Duodenal mucosa (tissue), 2 donors: ENCODE data around the gene PLA2G3.

ENCODE experiments used
- H3K27ac ChIP-seq: one replicate; pipeline ENCODE4 v1.7.0; 2013; ENCODE audit warnings: low read depth, low read length
- H3K27me3 ChIP-seq, 2 donors: one replicate each; pipeline ENCODE4 v1.7.0; 2013; ENCODE audit warnings: low read length in 2 of 2, control low read depth in 1 of 2; ENCODE audit not compliant: insufficient read depth in 2 of 2, control insufficient read depth in 1 of 2
- H3K36me3 ChIP-seq, 2 donors: one replicate each; pipeline ENCODE4 v1.7.0; 2013; ENCODE audit warnings: low read length in 2 of 2, control low read depth in 1 of 2; ENCODE audit not compliant: insufficient read depth in 2 of 2, control insufficient read depth in 1 of 2
- H3K4me1 ChIP-seq, 2 donors: one replicate each; pipeline ENCODE4 v1.7.0; 2013; ENCODE audit warnings: low read length in 2 of 2, control low read depth in 1 of 2; ENCODE audit not compliant: insufficient read depth in 2 of 2, control insufficient read depth in 1 of 2
- H3K4me3 ChIP-seq, 2 donors: one replicate each; pipeline ENCODE4 v1.7.0; 2013; ENCODE audit warnings: low read length in 2 of 2, low read depth in 1 of 2
- H3K9ac ChIP-seq, 2 donors: one replicate each; pipeline ENCODE4 v1.7.0; 2013; ENCODE audit warnings: low read length in 2 of 2, low read depth in 1 of 2
- H3K9me3 ChIP-seq, 2 donors: one replicate each; pipeline ENCODE4 v1.7.0; 2013; ENCODE audit warnings: low read length in 2 of 2, control low read depth in 1 of 2; ENCODE audit not compliant: control insufficient read depth in 1 of 2

PLA2G3 gene

GRCh38 chr22:31126128-31126868 lies 14.0 kb downstream of the PLA2G3 start:
- Histone ChIP-seq H3K4me3 (no peak overlapping the region), H3K9me3 (no peaks in the 10 kb centered on the region), H3K36me3 (peaks cover 0 to 5% of the 10 kb centered on the region in 2 donors), H3K27ac (no peak overlapping the region), H3K4me1 (peaks cover 23 to 29% of the 10 kb centered on the region in 2 donors), H3K9ac (no peak overlapping the region), H3K27me3 (no peaks in the 10 kb centered on the region)

GRCh38 chr22:31125521-31126117 lies 14.7 kb downstream of the PLA2G3 start:
- no peaks in the 10 kb centered on the region for H3K9me3 ChIP-seq
- H3K4me1 ChIP-seq: peaks cover 23 to 29% of the 10 kb centered on the region in 2 donors
- no peak overlapping the region for H3K4me3 ChIP-seq
- H3K27me3 ChIP-seq: no peaks in the 10 kb centered on the region
- no peak overlapping the region for H3K27ac ChIP-seq
- peaks cover 0 to 5% of the 10 kb centered on the region in 2 donors for H3K36me3 ChIP-seq
- H3K9ac ChIP-seq: no peak overlapping the region

- peaks cover 0 to 5% of the 10 kb centered on the region in 2 donors for H3K36me3 ChIP-seq
- H3K4me3 ChIP-seq: no peak overlapping the region
- peaks cover 23 to 29% of the 10 kb centered on the region in 2 donors for H3K4me1 ChIP-seq
- no peak overlapping the region for H3K9ac ChIP-seq
- no peak overlapping the region for H3K27ac ChIP-seq
- H3K27me3 ChIP-seq: no peaks in the 10 kb centered on the region
- H3K9me3 ChIP-seq: no peaks in the 10 kb centered on the region
Measured at GRCh38 chr22:31124811-31125465, 15.4 kb downstream of the PLA2G3 start.

- Histone ChIP-seq H3K9me3 (no peaks in the 10 kb centered on the region), H3K36me3 (peaks cover 0 to 5% of the 10 kb centered on the region in 2 donors), H3K27me3 (no peaks in the 10 kb centered on the region), H3K9ac (peak overlapping the region in 1 of 2 donors; percentile 93), H3K27ac (no peak overlapping the region), H3K4me3 (peak overlapping the region in 1 of 2 donors; percentile 80), H3K4me1 (peaks cover 23 to 29% of the 10 kb centered on the region in 2 donors)
Measured at GRCh38 chr22:31124290-31124689, 16.0 kb downstream of the PLA2G3 start.

GRCh38 chr22:31123292-31123602 lies 17.1 kb downstream of the PLA2G3 start:
- peak overlapping the region; percentile 80 to 93 for H3K9ac ChIP-seq
- H3K27ac ChIP-seq: peak overlapping the region; percentile 85
- H3K9me3 ChIP-seq: no peaks in the 10 kb centered on the region
- H3K36me3 ChIP-seq: peaks cover 0 to under 1% of the 10 kb centered on the region in 2 donors
- peak overlapping the region; percentile 78 to 80 for H3K4me3 ChIP-seq
- peaks cover 23 to 34% of the 10 kb centered on the region in 2 donors for H3K4me1 ChIP-seq
- H3K27me3 ChIP-seq: no peaks in the 10 kb centered on the region

- Histone ChIP-seq H3K27me3 (no peaks in the 10 kb centered on the region), H3K9ac (peak within 1 kb of the TSS; percentile 80 to 93), H3K36me3 (no peaks in the 10 kb centered on the region), H3K4me3 (peak within 1 kb of the TSS; percentile 78 to 80), H3K9me3 (no peaks in the 10 kb centered on the region), H3K4me1 (peaks cover 23 to 37% of the 10 kb centered on the region in 2 donors), H3K27ac (peak within 1 kb of the TSS; percentile 85)
Measured at GRCh38 chr22:31122532-31123291, 17.6 kb downstream of the PLA2G3 start, which contains the start of gene INPP5J. INPP5J (plus strand) TSS chr22:31122966; CDS start chr22:31123015, 49 bp downstream.

GRCh38 chr22:31122196-31122531 lies 18.1 kb downstream of the PLA2G3 start:
- H3K4me3 ChIP-seq: peak overlapping the region; percentile 78 to 80
- H3K9me3 ChIP-seq: no peaks in the 10 kb centered on the region
- H3K36me3 ChIP-seq: no peaks in the 10 kb centered on the region
- H3K9ac ChIP-seq: peak overlapping the region; percentile 80 to 93
- H3K4me1 ChIP-seq: peaks cover 23 to 37% of the 10 kb centered on the region in 2 donors
- peak overlapping the region; percentile 85 for H3K27ac ChIP-seq
- H3K27me3 ChIP-seq: no peaks in the 10 kb centered on the region

- H3K9ac ChIP-seq: no peak overlapping the region
- H3K27me3 ChIP-seq: no peaks in the 10 kb centered on the region
- H3K4me1 ChIP-seq: peaks cover 23 to 37% of the 10 kb centered on the region in 2 donors
- no peak overlapping the region for H3K27ac ChIP-seq
- H3K4me3 ChIP-seq: no peak overlapping the region
- no peaks in the 10 kb centered on the region for H3K36me3 ChIP-seq
- no peaks in the 10 kb centered on the region for H3K9me3 ChIP-seq
Measured at GRCh38 chr22:31121403-31121802, 18.9 kb downstream of the PLA2G3 start.

GRCh38 chr22:31120642-31121041 lies 19.7 kb downstream of the PLA2G3 start:
- H3K9ac ChIP-seq: no peak overlapping the region
- H3K9me3 ChIP-seq: no peaks in the 10 kb centered on the region

More at GRCh38 chr22:31120642-31121041, 19.7 kb downstream of the PLA2G3 start:
- no peaks in the 10 kb centered on the region for H3K36me3 ChIP-seq
- H3K27me3 ChIP-seq: no peaks in the 10 kb centered on the region
- peaks cover 23 to 37% of the 10 kb centered on the region in 2 donors for H3K4me1 ChIP-seq
- no peak overlapping the region for H3K4me3 ChIP-seq
- no peak overlapping the region for H3K27ac ChIP-seq
